Spleen (tissue), 11 donors: Measurements from ENCODE around the gene TRPM1. TPM values are rescaled to one million over a fixed set of nuclear protein-coding genes. Genes with fewer than 3 reads are reported as not detected.

Source experiments
- DNase-seq: peaks from one replicate; pipeline ENCODE4 v3.0.0-alpha.2; 2020
- H3K27ac ChIP-seq, 8 donors: fragments of 200-600 bp; sonication (generic) in 7 of 8; 1 replicate in 4 of 8; 2 replicates in 4 of 8; pipeline versions ENCODE4 v1.5.0 to v1.8.0; 2016 to 2021; ENCODE audit warnings: inconsistent platforms in 4 of 8, mild to moderate bottlenecking in 4 of 8, moderate library complexity in 1 of 8
- H3K27me3 ChIP-seq, 7 donors: fragments of 200-600 bp; sonication (generic) in 6 of 7; replicated peaks in 1 of 7; 1 replicate in 4 of 7; 2 replicates in 3 of 7; pipeline versions ENCODE4 v1.5.0 to v1.8.0; 2016 to 2021; ENCODE audit warnings: inconsistent platforms in 3 of 7, mild to moderate bottlenecking in 1 of 7
- H3K36me3 ChIP-seq, 6 donors: fragments of 200-600 bp; sonication (generic) in 5 of 6; 1 replicate in 4 of 6; 2 replicates in 2 of 6; pipeline versions ENCODE4 v1.5.0 to v1.8.0; 2016 to 2021; ENCODE audit warnings: inconsistent platforms in 2 of 6
- H3K4me1 ChIP-seq, 6 donors: fragments of 200-600 bp; sonication (generic) in 5 of 6; 1 replicate in 3 of 6; 2 replicates in 3 of 6; pipeline versions ENCODE4 v1.5.0 to v1.8.0; 2016 to 2021; ENCODE audit warnings: inconsistent platforms in 3 of 6
- H3K4me3 ChIP-seq, 8 donors: fragments of 200-600 bp; sonication (generic) in 7 of 8; 1 replicate in 4 of 8; 2 replicates in 4 of 8; pipeline versions ENCODE4 v1.5.0 to v1.8.0; 2016 to 2021; ENCODE audit warnings: inconsistent platforms in 4 of 8, mild to moderate bottlenecking in 4 of 8, moderate library complexity in 2 of 8
- H3K9me3 ChIP-seq, 8 donors: fragments of 200-600 bp; sonication (generic) in 7 of 8; 1 replicate in 4 of 8; 2 replicates in 4 of 8; pipeline versions ENCODE4 v1.5.0 to v1.8.0; 2016 to 2021; ENCODE audit warnings: inconsistent platforms in 4 of 8
- POLR2A ChIP-seq, 3 donors: fragments of 450-650 bp; IDR thresholded peaks; one replicate each; pipeline ENCODE4 v1.5.1; 2017; ENCODE audit warnings: antibody characterized with exemption in 3 of 3, mild to moderate bottlenecking in 1 of 3
- POLR2AphosphoS5 ChIP-seq, 3 donors: sonication (generic); formaldehyde crosslinking; IDR thresholded peaks; one replicate each; pipeline ENCODE4 v1.5.1; 2017; ENCODE audit warnings: antibody characterized with exemption in 3 of 3
- WGBS, 5 donors: extraction: QIAGEN DNeasy Blood & Tissue Kit in 3 of 5; methylation state at CpG; one replicate each; pipeline versions ENCODE4 v1.1.5 to v1.1.7; 2013 to 2018; 5-methylcytosine and 5-hydroxymethylcytosine counted together
- intact Hi-C: fragments of 100-400 bp; cut with DNase I; formaldehyde crosslinking; loops from one replicate; pipeline ENCODE4 v1.15.0; 2023; ENCODE audit warnings: low total_unique reads
- polyA plus RNA-seq, 3 donors: library from polyadenylated mRNA; stranded (reverse); fragments of 200-250 nt; gene quantifications; one replicate each; pipeline ENCODE4 v1.2.1, GENCODE V29; 2013
- total RNA-seq, 7 donors: library from RNA; depleted of rRNA in 3 of 7; stranded (reverse); fragments of >200 nt in 3 of 7; fragmentation: NEBNext Ultra II Directional in 4 of 7; extraction: Animal tissue kit (Norgen Biotek cat#: 25700) in 4 of 7; gene quantifications; one replicate each; pipeline versions ENCODE4 v1.1.0 to v1.2.1, GENCODE V29; 2016 to 2021
- TF ChIP-seq, protein P1 (sequence below), 11 experiments: fragments of 200-600 bp in 7 of 11; fragments of 450-650 bp in 4 of 11; sonication (generic) in 4 of 11; IDR thresholded peaks in 8 of 11; conservative IDR thresholded peaks in 3 of 11; 1 replicate in 7 of 11; 2 replicates in 4 of 11; pipeline versions ENCODE4 v1.4.0 to v1.8.0; 2016 to 2021; ENCODE audit warnings: antibody characterized with exemption in 11 of 11, inconsistent platforms in 4 of 11, mild to moderate bottlenecking in 1 of 11
- donor health status: healthy with polysubstance abuse.
- donor health status: DM: no; HTN: no; CAD: no; lungs with moderate emphysema.
- donor health status: DM: no; HTN: no; CAD: no.
- donor health status: Bipolar disorder and iron deficiency.
- donor health status: healthy.
- donor health status: DM: no; HTN: no; CAD: no.
- donor health status: DM: yes; HTN: yes; CAD: no.

Gene TRPM1
- total and polyA plus RNA-seq, 10 donors, result 0.06 to 0.42 TPM; not detected in 8

DNA sequence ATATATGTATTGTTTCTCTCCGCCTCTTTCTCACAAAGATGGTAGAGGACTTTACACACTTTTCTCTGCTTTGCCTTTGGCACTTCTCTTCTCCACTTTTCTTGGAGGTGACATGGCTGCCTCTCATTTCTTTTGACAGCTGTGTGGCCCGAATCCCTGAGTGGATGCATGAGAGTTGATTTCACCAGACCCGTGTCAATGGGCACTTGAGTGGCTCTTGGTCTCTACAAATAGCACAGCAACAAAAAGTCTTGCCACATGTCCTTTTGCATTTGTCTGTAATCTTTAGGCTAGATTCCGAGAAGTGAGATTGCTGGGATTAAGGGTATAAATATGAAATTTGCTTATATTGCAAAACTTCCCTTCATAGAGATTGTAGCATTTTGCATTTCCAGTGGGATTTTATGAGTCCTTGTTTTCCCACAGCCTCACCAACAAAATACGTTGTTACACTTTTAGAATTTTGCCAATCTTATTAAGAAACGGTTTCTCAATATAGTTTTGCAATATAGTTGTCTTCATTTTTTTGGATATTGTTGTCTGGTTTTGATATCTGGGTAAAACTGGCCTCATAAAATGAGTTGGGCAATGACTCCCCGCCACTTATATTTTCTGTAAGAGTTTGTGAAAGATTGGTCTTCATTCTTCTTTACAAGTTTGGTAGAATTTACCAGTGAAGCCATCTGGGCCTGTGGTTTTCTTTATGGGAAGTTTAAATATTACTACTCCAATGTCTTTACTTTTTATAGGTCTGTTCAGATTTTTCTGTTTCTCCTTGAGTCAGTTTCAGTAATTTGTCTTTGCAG, 5.2 kb upstream of the TRPM1 start:
- intact Hi-C loops, result no loop called here
- Histone ChIP-seq H3K27ac (no peak overlapping the region), H3K4me3 (no peak overlapping the region), H3K36me3 (no peaks in the 10 kb centered on the region), H3K4me1 (no peaks in the 10 kb centered on the region), H3K27me3 (no peaks in the 10 kb centered on the region), H3K9me3 (no peaks in the 10 kb centered on the region)
- 50 to 84% (median 66%) methylated on average over 7 of the region's 7 CpGs for WGBS, 5 donors
- TF ChIP-seq POLR2A (IDR thresholded peaks at IDR 0.05), result no peak
- no peak for TF ChIP-seq POLR2AphosphoS5 (IDR thresholded peaks at IDR 0.05)
- TF ChIP-seq, protein P1, sequence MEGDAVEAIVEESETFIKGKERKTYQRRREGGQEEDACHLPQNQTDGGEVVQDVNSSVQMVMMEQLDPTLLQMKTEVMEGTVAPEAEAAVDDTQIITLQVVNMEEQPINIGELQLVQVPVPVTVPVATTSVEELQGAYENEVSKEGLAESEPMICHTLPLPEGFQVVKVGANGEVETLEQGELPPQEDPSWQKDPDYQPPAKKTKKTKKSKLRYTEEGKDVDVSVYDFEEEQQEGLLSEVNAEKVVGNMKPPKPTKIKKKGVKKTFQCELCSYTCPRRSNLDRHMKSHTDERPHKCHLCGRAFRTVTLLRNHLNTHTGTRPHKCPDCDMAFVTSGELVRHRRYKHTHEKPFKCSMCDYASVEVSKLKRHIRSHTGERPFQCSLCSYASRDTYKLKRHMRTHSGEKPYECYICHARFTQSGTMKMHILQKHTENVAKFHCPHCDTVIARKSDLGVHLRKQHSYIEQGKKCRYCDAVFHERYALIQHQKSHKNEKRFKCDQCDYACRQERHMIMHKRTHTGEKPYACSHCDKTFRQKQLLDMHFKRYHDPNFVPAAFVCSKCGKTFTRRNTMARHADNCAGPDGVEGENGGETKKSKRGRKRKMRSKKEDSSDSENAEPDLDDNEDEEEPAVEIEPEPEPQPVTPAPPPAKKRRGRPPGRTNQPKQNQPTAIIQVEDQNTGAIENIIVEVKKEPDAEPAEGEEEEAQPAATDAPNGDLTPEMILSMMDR (IDR thresholded peaks at IDR 0.05 in 8 of 11, conservative IDR thresholded peaks at IDR 0.05 in 3 of 11), result no peak
- DNase-seq, result no peak

DNA sequence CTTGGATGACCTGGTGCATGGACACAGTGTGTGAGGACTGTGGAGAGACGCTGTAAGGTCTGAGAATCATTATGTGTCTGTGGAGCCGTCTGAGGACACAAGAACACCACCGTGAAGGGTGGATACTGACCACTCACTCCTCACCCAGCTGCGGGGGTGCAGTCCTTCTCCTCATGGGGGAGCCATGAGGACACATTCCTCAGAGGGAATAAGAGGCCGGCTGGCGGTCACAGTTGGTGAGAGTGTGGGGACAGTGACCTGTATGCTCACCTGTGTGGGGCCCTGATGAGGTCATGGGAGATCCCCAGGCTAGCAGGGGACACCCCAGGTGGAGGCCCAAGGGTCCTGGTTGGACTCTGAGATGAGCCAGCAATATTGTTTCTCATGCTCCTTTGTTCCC, 2.5 kb upstream of the TRPM1 start:
- H3K9me3 ChIP-seq, result no peaks in the 10 kb centered on the region
- no peak for TF ChIP-seq POLR2A (IDR thresholded peaks at IDR 0.05)
- TF ChIP-seq, protein P1 (IDR thresholded peaks at IDR 0.05 in 8 of 11, conservative IDR thresholded peaks at IDR 0.05 in 3 of 11), result no peak
- TF ChIP-seq POLR2AphosphoS5 (IDR thresholded peaks at IDR 0.05), result no peak
- no peak overlapping the region for H3K4me3 ChIP-seq
- no peaks in the 10 kb centered on the region for H3K36me3 ChIP-seq
- H3K27me3 ChIP-seq, result no peaks in the 10 kb centered on the region
- WGBS, 5 donors, result 80 to 95% (median 87%) methylated on average over 5 to 6 of the region's 6 CpGs
- H3K27ac ChIP-seq, result no peak overlapping the region
- H3K4me1 ChIP-seq, result peaks cover 0 to 10% (median 8%) of the 10 kb centered on the region in 6 donors
- intact Hi-C loops, result no loop called here
- DNase-seq, result no peak

DNA sequence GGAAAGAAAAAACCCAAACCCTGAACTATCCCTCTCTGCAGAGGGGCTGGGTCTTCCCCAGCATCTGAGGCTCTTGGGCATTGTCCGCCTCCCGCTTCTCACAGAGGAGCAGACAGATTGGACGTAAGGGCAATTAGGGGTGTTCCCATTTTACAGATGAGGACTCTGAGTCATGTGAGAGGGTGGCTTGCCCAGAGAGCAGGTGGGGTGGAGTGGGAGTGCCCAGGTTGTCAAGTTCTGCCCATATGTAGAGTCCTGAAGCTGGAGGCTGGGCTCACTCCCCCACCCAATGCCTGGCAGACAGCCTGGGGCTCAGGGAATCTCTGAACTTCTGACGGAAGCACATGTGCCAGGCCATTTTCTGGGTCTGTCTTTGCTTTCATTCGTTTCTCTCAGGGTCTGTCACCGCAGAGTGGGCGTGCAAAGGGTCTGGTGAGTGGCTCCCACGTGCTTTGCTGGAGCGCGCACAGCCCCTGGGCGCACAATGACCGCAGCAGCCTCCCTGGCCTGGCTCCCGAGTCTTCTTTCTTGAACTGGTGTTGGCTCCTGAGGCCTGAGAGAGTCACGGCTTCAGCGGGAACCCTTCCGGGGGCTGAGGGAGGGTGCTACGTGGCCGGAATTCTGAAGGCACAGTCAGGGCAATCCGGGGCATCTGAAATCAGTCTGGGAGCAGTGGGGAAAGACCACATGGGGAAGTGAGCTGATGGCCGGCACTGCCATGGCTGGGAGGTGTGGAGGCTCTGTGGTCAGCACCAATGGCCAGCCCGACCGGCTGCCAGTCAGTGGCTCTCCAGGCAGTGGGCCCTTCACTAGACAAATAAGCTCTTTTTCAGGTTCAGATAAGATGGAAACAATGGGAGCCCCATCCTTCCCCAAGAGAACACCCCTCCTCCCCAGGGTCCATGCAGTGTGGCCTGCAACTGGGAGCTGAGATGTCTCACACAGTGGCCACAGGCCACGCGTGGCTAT, 1.1 kb upstream of the TRPM1 start:
- DNase-seq, result no peak
- H3K4me3 ChIP-seq, result no peak overlapping the region
- no peaks in the 10 kb centered on the region for H3K27me3 ChIP-seq
- intact Hi-C loops, result no loop called here
- no peaks in the 10 kb centered on the region for H3K9me3 ChIP-seq
- no peak overlapping the region for H3K27ac ChIP-seq
- TF ChIP-seq POLR2AphosphoS5 (IDR thresholded peaks at IDR 0.05) (no peak), POLR2A (IDR thresholded peaks at IDR 0.05) (no peak)
- TF ChIP-seq, protein P1 (IDR thresholded peaks at IDR 0.05 in 8 of 11, conservative IDR thresholded peaks at IDR 0.05 in 3 of 11), result no peak
- no peaks in the 10 kb centered on the region for H3K36me3 ChIP-seq
- 90 to 92% (median 91%) methylated on average over 22 to 24 of the region's 24 CpGs for WGBS, 5 donors
- H3K4me1 ChIP-seq, result peaks cover 0 to 14% (median 10%) of the 10 kb centered on the region in 6 donors

DNA sequence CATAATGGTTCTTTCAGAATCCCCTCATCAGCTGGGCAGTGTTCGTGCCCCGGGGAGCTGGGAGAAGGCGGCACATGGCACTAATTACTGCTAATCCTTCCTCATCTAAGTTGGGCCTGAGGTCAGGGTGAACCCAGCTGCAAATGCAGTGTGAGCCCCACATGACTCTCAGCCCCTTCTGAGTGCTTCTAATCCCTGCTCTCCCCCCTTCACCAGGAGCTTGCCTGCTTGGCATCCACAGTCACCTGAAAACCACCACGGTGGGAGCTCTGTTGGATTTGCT, 455 bp upstream of the TRPM1 start:
- DNase-seq, result no peak
- TF ChIP-seq POLR2A (IDR thresholded peaks at IDR 0.05) (no peak), POLR2AphosphoS5 (IDR thresholded peaks at IDR 0.05) (no peak)
- TF ChIP-seq, protein P1 (IDR thresholded peaks at IDR 0.05 in 8 of 11, conservative IDR thresholded peaks at IDR 0.05 in 3 of 11), result no peak
- Histone ChIP-seq H3K9me3 (no peaks in the 10 kb centered on the region), H3K4me1 (peaks cover 0 to 14% (median 10%) of the 10 kb centered on the region in 6 donors), H3K27me3 (no peaks in the 10 kb centered on the region), H3K36me3 (no peaks in the 10 kb centered on the region), H3K27ac (no peak overlapping the region), H3K4me3 (no peak overlapping the region)
- intact Hi-C loops, result no loop called here
- 81 to 88% (median 83%) methylated on average over 4 of the region's 4 CpGs for WGBS, 5 donors
